Panc1 (cell line): ENCODE measurements around the gene LIPJ. TPM values are rescaled to one million over a fixed set of nuclear protein-coding genes. Genes with fewer than 3 reads are reported as not detected.

Source experiments
- ATAC-seq: fragments of 200-7000 bp; cut with Tn5 transposase; 2 replicates; pipeline ENCODE4 v1.9.1; 2020; ENCODE audit warnings: mild to moderate bottlenecking, moderate library complexity
- BruUV-seq: library from RNA; stranded (reverse); fragments of 400-500 nt; replicated peaks from 2 replicates; lab custom pipeline; 2021; lab: Mats Ljungman, UMichigan
- CTCF ChIA-PET: fragments of 300-600 bp; sonication (Branson Sonifier 250); formaldehyde crosslinking; loops from one replicate; lab custom pipeline; 2022; ENCODE audit warnings: antibody characterized with exemption; lab: Charles Lee
- POLR2A ChIA-PET: fragments of 300-600 bp; sonication (Branson Sonifier 250); formaldehyde crosslinking; loops from one replicate; lab custom pipeline; 2022; ENCODE audit warnings: antibody characterized with exemption; lab: Charles Lee
- DNase-seq: peaks from one replicate; pipeline ENCODE4 v3.0.0-alpha.2; 2010; ENCODE audit warnings: low read depth, low spot score
- H3K27ac ChIP-seq: 2 replicates; pipeline ENCODE4 v1.5.1; 2011; ENCODE audit warnings: mild to moderate bottlenecking, low read length, inconsistent platforms
- H3K27me3 ChIP-seq: fragments of 200-500 bp; sonication (Bioruptor generic); 2 replicates; pipeline ENCODE4 v1.6.0; 2014; ENCODE audit warnings: low read length, inconsistent platforms; ENCODE audit not compliant: control insufficient read depth, insufficient read depth
- H3K36me3 ChIP-seq: fragments of 200-500 bp; sonication (Bioruptor generic); 2 replicates; pipeline ENCODE4 v1.5.1; 2014; ENCODE audit warnings: inconsistent platforms, mild to moderate bottlenecking, low read length, moderate library complexity; ENCODE audit not compliant: control insufficient read depth, insufficient read depth
- H3K4me1 ChIP-seq: 2 replicates; pipeline ENCODE4 v1.5.1; 2011; ENCODE audit warnings: inconsistent platforms, mild to moderate bottlenecking, low read length, moderate library complexity; ENCODE audit not compliant: control insufficient read depth, insufficient read depth
- H3K4me3 ChIP-seq, 2 experiments: 2 replicates each; pipeline ENCODE4 v1.5.1; 2011 to 2012; ENCODE audit warnings: low read depth in 2 of 2, low read length in 2 of 2, mild to moderate bottlenecking in 2 of 2, inconsistent platforms in 1 of 2, moderate library complexity in 1 of 2
- H3K9me3 ChIP-seq: fragments of 200-500 bp; sonication (Bioruptor generic); 2 replicates; pipeline ENCODE4 v1.5.1; 2014; ENCODE audit warnings: low read depth, mild to moderate bottlenecking, inconsistent platforms, low read length, moderate library complexity; ENCODE audit not compliant: control insufficient read depth, insufficient read depth
- CTCF ChIP-seq: fragments of 450-650 bp; IDR thresholded peaks from 2 replicates; pipeline ENCODE4 v1.5.1; 2017; ENCODE audit warnings: mild to moderate bottlenecking
- POLR2AphosphoS5 ChIP-seq: IDR thresholded peaks from 2 replicates; pipeline ENCODE4 v1.6.1; 2012; ENCODE audit warnings: mild to moderate bottlenecking, low read depth, low read length, moderate library complexity
- REST ChIP-seq, 2 experiments: IDR thresholded peaks; 2 replicates each; pipeline ENCODE4 v1.6.1; 2011 to 2012; ENCODE audit warnings: low read depth in 2 of 2, control low read depth in 1 of 2, low read length in 1 of 2, mild to moderate bottlenecking in 1 of 2, moderate library complexity in 1 of 2; ENCODE audit not compliant: insufficient read depth in 1 of 2
- SIN3A ChIP-seq: IDR thresholded peaks from 2 replicates; pipeline ENCODE4 v1.6.1; 2012; ENCODE audit warnings: low read depth, mild to moderate bottlenecking, low read length, moderate library complexity, borderline replicate concordance; ENCODE audit not compliant: insufficient read depth
- TCF7L2 ChIP-seq: IDR thresholded peaks from 2 replicates; pipeline ENCODE4 v1.6.1; 2011; ENCODE audit warnings: mild to moderate bottlenecking, low read depth, low read length, inconsistent platforms
- in situ Hi-C: cut with HindIII; loops from 2 replicates; pipeline ENCODE4 v1.10.0; 2016; ENCODE audit warnings: low sequenced_read_pairs, low pct_unique_long_range_greater_than_20kb
- intact Hi-C: fragments of 100-400 bp; cut with micrococcal nuclease; formaldehyde crosslinking; loops from one replicate; pipeline ENCODE4 v1.10.0; 2022; ENCODE audit not compliant: unreplicated experiment
- total RNA-seq: library from RNA; stranded (reverse); gene quantifications from one replicate; pipeline ENCODE4 v1.2.1, GENCODE V29; 2021; ENCODE audit not compliant: unreplicated experiment

The LIPJ gene
- total RNA-seq, 1 experiment from 2014 or later = not detected

GRCh38 chr10:88592381-88592780 is 5.8 kb downstream of the LIPJ start:
- TF ChIP-seq TCF7L2 = no peak
- TF ChIP-seq CTCF = no peak
- no peak for TF ChIP-seq SIN3A
- no peak for TF ChIP-seq POLR2AphosphoS5
- TF ChIP-seq REST (IDR thresholded peaks at IDR 0.05; ENCODE audit: insufficient read depth in 1 of 2, low read depth in 2 of 2, low read length in 1 of 2) = no peak
- no peaks in the 10 kb centered on the region for H3K9me3 ChIP-seq
- no TSS peak for BruUV-seq
- H3K27ac ChIP-seq = no peak overlapping the region
- POLR2A ChIA-PET = no interaction called here
- H3K4me1 ChIP-seq = no peaks in the 10 kb centered on the region
- no peak for DNase-seq
- no peaks in the 10 kb centered on the region for H3K36me3 ChIP-seq
- intact Hi-C loops = no loop called here
- no peak overlapping the region for H3K4me3 ChIP-seq
- in situ Hi-C loops = no loop called here
- no peaks in the 10 kb centered on the region; the same call in 1 of the 2 replicates for H3K27me3 ChIP-seq
- no peak for ATAC-seq
- CTCF ChIA-PET = no interaction called here

GRCh38 chr10:88592906-88593305 is 6.3 kb downstream of the LIPJ start:
- no TSS peak for BruUV-seq
- TF ChIP-seq SIN3A (no peak), REST (IDR thresholded peaks at IDR 0.05; ENCODE audit: insufficient read depth in 1 of 2, low read depth in 2 of 2, low read length in 1 of 2) (no peak), TCF7L2 (no peak)
- H3K27me3 ChIP-seq = no peaks in the 10 kb centered on the region; the same call in 1 of the 2 replicates
- ChIA-PET POLR2A (no interaction called here), CTCF (no interaction called here)
- intact Hi-C loops (no loop called here), in situ Hi-C loops (no loop called here)
- H3K36me3 ChIP-seq = no peaks in the 10 kb centered on the region
- no peaks in the 10 kb centered on the region for H3K9me3 ChIP-seq
- ATAC-seq (no peak), DNase-seq (no peak)
- no peak overlapping the region for H3K27ac ChIP-seq
- no peaks in the 10 kb centered on the region for H3K4me1 ChIP-seq
- H3K4me3 ChIP-seq = no peak overlapping the region
